Measurements from ENCODE around the gene SLC22A31. TPM values are rescaled to one million over a fixed set of nuclear protein-coding genes. Genes with fewer than 3 reads are reported as not detected.

Gene SLC22A31
- total RNA-seq, 1 experiment from 2014 or later = 4.5 TPM

DNA sequence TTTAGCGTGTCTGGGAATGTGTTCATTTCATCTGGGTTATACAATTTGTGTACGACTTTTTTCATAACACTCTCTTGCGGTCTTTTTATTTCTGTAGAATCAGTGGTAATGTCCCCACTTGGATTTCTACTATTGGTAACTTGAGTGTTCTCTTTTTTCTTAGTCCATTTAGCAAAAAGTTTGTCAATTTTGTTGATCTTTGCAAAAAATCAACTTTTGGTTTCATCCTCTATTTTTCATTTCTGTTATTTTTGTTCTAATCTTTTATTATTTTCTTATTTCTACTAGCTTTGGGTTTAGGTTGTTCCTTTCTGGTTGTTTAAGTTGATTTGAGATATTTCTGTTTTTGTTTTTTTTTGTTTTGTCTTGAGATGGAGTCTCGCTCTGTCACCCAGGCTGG lies 7.7 kb upstream of the SLC22A31 start:
- in situ Hi-C loops (cut with HindIII; ENCODE audit: low pct_unique_long_range_greater_than_20kb, low sequenced_read_pairs) = no loop called here
- Histone ChIP-seq H3K9me3 (ENCODE audit: control insufficient read depth, insufficient read depth, low read depth, low read length) (no peaks in the 10 kb centered on the region), H3K27me3 (ENCODE audit: control insufficient read depth, insufficient read depth, low read length) (0 out of 2 replicates have a peak, but pooled peaks cover 3% of the 10 kb centered on the region), H3K27ac (ENCODE audit: low read length) (no peak overlapping the region), H3K4me1 (ENCODE audit: control insufficient read depth, insufficient read depth, low read length) (no peaks in the 10 kb centered on the region), H3K36me3 (ENCODE audit: control insufficient read depth, insufficient read depth, low read length) (no peaks in the 10 kb centered on the region), H3K4me3 (ENCODE audit: low read depth in 2 of 2, low read length in 2 of 2) (no peak overlapping the region)
- TF ChIP-seq, protein P1, sequence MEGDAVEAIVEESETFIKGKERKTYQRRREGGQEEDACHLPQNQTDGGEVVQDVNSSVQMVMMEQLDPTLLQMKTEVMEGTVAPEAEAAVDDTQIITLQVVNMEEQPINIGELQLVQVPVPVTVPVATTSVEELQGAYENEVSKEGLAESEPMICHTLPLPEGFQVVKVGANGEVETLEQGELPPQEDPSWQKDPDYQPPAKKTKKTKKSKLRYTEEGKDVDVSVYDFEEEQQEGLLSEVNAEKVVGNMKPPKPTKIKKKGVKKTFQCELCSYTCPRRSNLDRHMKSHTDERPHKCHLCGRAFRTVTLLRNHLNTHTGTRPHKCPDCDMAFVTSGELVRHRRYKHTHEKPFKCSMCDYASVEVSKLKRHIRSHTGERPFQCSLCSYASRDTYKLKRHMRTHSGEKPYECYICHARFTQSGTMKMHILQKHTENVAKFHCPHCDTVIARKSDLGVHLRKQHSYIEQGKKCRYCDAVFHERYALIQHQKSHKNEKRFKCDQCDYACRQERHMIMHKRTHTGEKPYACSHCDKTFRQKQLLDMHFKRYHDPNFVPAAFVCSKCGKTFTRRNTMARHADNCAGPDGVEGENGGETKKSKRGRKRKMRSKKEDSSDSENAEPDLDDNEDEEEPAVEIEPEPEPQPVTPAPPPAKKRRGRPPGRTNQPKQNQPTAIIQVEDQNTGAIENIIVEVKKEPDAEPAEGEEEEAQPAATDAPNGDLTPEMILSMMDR (IDR thresholded peaks at IDR 0.05) = no peak
- no peak for TF ChIP-seq SIN3A (IDR thresholded peaks at IDR 0.05; ENCODE audit: borderline replicate concordance, insufficient read depth, low read depth, low read length)
- TF ChIP-seq TCF7L2 (IDR thresholded peaks at IDR 0.05; ENCODE audit: low read depth, low read length) = no peak
- no peak for TF ChIP-seq POLR2AphosphoS5 (IDR thresholded peaks at IDR 0.05; ENCODE audit: low read depth, low read length)
- TF ChIP-seq, protein P2, sequence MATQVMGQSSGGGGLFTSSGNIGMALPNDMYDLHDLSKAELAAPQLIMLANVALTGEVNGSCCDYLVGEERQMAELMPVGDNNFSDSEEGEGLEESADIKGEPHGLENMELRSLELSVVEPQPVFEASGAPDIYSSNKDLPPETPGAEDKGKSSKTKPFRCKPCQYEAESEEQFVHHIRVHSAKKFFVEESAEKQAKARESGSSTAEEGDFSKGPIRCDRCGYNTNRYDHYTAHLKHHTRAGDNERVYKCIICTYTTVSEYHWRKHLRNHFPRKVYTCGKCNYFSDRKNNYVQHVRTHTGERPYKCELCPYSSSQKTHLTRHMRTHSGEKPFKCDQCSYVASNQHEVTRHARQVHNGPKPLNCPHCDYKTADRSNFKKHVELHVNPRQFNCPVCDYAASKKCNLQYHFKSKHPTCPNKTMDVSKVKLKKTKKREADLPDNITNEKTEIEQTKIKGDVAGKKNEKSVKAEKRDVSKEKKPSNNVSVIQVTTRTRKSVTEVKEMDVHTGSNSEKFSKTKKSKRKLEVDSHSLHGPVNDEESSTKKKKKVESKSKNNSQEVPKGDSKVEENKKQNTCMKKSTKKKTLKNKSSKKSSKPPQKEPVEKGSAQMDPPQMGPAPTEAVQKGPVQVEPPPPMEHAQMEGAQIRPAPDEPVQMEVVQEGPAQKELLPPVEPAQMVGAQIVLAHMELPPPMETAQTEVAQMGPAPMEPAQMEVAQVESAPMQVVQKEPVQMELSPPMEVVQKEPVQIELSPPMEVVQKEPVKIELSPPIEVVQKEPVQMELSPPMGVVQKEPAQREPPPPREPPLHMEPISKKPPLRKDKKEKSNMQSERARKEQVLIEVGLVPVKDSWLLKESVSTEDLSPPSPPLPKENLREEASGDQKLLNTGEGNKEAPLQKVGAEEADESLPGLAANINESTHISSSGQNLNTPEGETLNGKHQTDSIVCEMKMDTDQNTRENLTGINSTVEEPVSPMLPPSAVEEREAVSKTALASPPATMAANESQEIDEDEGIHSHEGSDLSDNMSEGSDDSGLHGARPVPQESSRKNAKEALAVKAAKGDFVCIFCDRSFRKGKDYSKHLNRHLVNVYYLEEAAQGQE (IDR thresholded peaks at IDR 0.05; ENCODE audit: insufficient read depth in 1 of 2, low read depth in 2 of 2, low read length in 1 of 2) = no peak
- BruUV-seq (replicated peaks) = no TSS peak
- ATAC-seq (no peak), DNase-seq (ENCODE audit: low read depth, low spot score) (no peak)
- intact Hi-C loops (cut with micrococcal nuclease; ENCODE audit: unreplicated experiment) = no loop called here
- CTCF ChIA-PET = no interaction called here
- POLR2A ChIA-PET = no interaction called here

DNA sequence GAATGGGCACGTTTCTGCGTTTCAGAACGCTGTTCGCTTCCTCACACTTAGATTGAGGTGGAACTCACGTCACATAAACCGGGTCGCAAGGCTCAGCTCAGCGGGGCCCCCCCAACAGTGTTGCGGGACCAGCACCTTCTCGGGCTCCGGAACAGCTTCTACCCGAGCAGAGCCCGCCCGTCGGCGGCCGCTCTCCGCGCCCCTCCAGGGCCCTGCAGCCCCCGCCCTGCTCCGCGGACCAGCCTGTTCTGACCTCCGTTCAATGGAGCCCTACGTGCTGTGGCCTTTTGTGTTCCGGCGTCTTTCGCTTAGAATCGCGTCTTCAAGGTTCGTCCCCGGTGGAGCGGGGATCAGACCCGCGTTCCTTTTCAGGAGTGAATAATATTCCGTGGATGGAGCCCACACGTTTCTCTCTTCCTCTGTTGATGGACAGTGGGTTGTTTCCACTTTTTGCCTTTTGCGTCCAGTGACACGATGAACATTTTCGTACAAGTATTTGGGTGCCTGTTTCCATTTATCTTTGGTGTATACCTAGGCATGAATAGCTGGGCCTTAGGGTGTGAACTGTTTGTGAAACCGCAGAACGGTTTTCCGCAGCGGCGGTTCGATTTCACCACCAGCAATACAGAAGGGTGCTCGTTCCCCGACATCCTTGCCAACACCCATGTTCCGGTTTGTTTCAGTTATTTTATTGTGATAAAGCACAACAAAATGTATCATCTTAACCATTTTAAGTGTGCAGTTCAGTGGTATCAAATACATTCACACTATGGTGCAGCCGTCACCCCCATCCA lies 2.3 kb upstream of the SLC22A31 start:
- Histone ChIP-seq H3K4me1 (ENCODE audit: control insufficient read depth, insufficient read depth, low read length) (no peaks in the 10 kb centered on the region), H3K27ac (ENCODE audit: low read length) (no peak overlapping the region), H3K4me3 (ENCODE audit: low read depth in 2 of 2, low read length in 2 of 2) (peak overlapping the region; percentile 28 to 41), H3K27me3 (ENCODE audit: control insufficient read depth, insufficient read depth, low read length) (peaks cover 3% of the 10 kb centered on the region; the same call in 1 of the 2 replicates), H3K36me3 (ENCODE audit: control insufficient read depth, insufficient read depth, low read length) (no peaks in the 10 kb centered on the region; the same call in 1 of the 2 replicates), H3K9me3 (ENCODE audit: control insufficient read depth, insufficient read depth, low read depth, low read length) (no peaks in the 10 kb centered on the region)
- CTCF ChIA-PET = no interaction called here
- DNase-seq (ENCODE audit: low read depth, low spot score) = no peak
- in situ Hi-C loops (cut with HindIII; ENCODE audit: low pct_unique_long_range_greater_than_20kb, low sequenced_read_pairs) (no loop called here), intact Hi-C loops (cut with micrococcal nuclease; ENCODE audit: unreplicated experiment) (no loop called here)
- POLR2A ChIA-PET = interaction anchor here (0.6 kb wide), 1 partner anchor 10 kb away, joined by 3 read pairs; no protein-coding TSS in a partner anchor
- ATAC-seq = no peak
- no TSS peak for BruUV-seq (replicated peaks)
- TF ChIP-seq SIN3A (IDR thresholded peaks at IDR 0.05; ENCODE audit: borderline replicate concordance, insufficient read depth, low read depth, low read length) = no peak
- TF ChIP-seq POLR2AphosphoS5 (IDR thresholded peaks at IDR 0.05; ENCODE audit: low read depth, low read length) = no peak
- no peak for TF ChIP-seq TCF7L2 (IDR thresholded peaks at IDR 0.05; ENCODE audit: low read depth, low read length)
- TF ChIP-seq, protein P2 (IDR thresholded peaks at IDR 0.05; ENCODE audit: insufficient read depth in 1 of 2, low read depth in 2 of 2, low read length in 1 of 2) = no peak
- TF ChIP-seq, protein P1 (IDR thresholded peaks at IDR 0.05) = no peak
